GM23248 (cell line): Measurements from ENCODE around the gene PRDX2. TPM values are rescaled to one million over a fixed set of nuclear protein-coding genes. Genes with fewer than 3 reads are reported as not detected.

Experiments
- DNase-seq: peaks from one replicate; pipeline ENCODE4 v3.0.0-alpha.2; 2015
- H2AFZ ChIP-seq: fragments of 200-600 bp; sonication (generic); 2 replicates; pipeline ENCODE4 v1.6.1; 2016; ENCODE audit warnings: antibody characterized with exemption
- H3F3A ChIP-seq: fragments of 200-600 bp; sonication (generic); 2 replicates; pipeline ENCODE4 v1.6.1; 2016; ENCODE audit warnings: mild to moderate bottlenecking, antibody characterized with exemption, mixed run types; ENCODE audit not compliant: insufficient read depth
- H3K27ac ChIP-seq: fragments of 200-600 bp; sonication (generic); 2 replicates; pipeline ENCODE4 v1.5.1; 2016; ENCODE audit warnings: mild to moderate bottlenecking
- H3K27me3 ChIP-seq: fragments of 200-600 bp; sonication (generic); replicated peaks from 2 replicates; pipeline ENCODE4 v1.6.1; 2016; ENCODE audit warnings: mild to moderate bottlenecking; ENCODE audit not compliant: insufficient read depth
- H3K36me3 ChIP-seq: fragments of 200-600 bp; sonication (generic); 2 replicates; pipeline ENCODE4 v1.6.1; 2016; ENCODE audit warnings: low read depth, mild to moderate bottlenecking
- H3K4me1 ChIP-seq: fragments of 200-600 bp; sonication (generic); 2 replicates; pipeline ENCODE4 v1.6.1; 2016; ENCODE audit warnings: mild to moderate bottlenecking; ENCODE audit not compliant: insufficient read depth
- H3K4me2 ChIP-seq: fragments of 200-600 bp; sonication (generic); one replicate; pipeline ENCODE4 v1.6.1; 2016; ENCODE audit warnings: mild to moderate bottlenecking; ENCODE audit not compliant: unreplicated experiment
- H3K4me3 ChIP-seq: fragments of 200-600 bp; sonication (generic); 2 replicates; pipeline ENCODE4 v1.5.1; 2016; ENCODE audit warnings: mild to moderate bottlenecking
- H3K79me2 ChIP-seq: fragments of 200-600 bp; sonication (generic); 2 replicates; pipeline ENCODE4 v1.6.1; 2016; ENCODE audit warnings: mild to moderate bottlenecking; ENCODE audit not compliant: insufficient read depth
- H3K9ac ChIP-seq: fragments of 200-600 bp; sonication (generic); 2 replicates; pipeline ENCODE4 v1.6.1; 2016; ENCODE audit warnings: mild to moderate bottlenecking
- H3K9me2 ChIP-seq: fragments of 200-600 bp; sonication (generic); 2 replicates; pipeline ENCODE4 v1.6.1; 2016; ENCODE audit warnings: mixed run types, mild to moderate bottlenecking, moderate library complexity; ENCODE audit not compliant: insufficient read depth
- H3K9me3 ChIP-seq: fragments of 200-600 bp; sonication (generic); one replicate; pipeline ENCODE4 v1.6.1; 2017; ENCODE audit warnings: low read depth
- H4K20me1 ChIP-seq: fragments of 200-600 bp; sonication (generic); 2 replicates; pipeline ENCODE4 v1.6.0; 2016; ENCODE audit not compliant: insufficient read depth
- EZH2 ChIP-seq: fragments of 200-600 bp; sonication (generic); IDR thresholded peaks from 2 replicates; pipeline ENCODE4 v1.6.1; 2018; ENCODE audit warnings: antibody characterized with exemption, mild to moderate bottlenecking; ENCODE audit not compliant: insufficient read depth, poor library complexity, severe bottlenecking
- EZH2phosphoT487 ChIP-seq: fragments of 200-600 bp; sonication (generic); IDR thresholded peaks from 2 replicates; pipeline ENCODE4 v1.6.1; 2018; ENCODE audit warnings: antibody characterized with exemption, moderate library complexity, mild to moderate bottlenecking, low read depth; ENCODE audit not compliant: insufficient read depth
- WGBS, 2 experiments: methylation state at CpG; one replicate each; pipeline ENCODE4 v1.1.6; 2015 to 2017; ENCODE audit warnings: low lambda C conversion rate in 2 of 2, low coverage in 1 of 2; ENCODE audit errors: missing lambda C conversion rate in 2 of 2; 5-methylcytosine and 5-hydroxymethylcytosine counted together
- in situ Hi-C: fragments of 300-500 bp; cut with MboI; formaldehyde crosslinking; loops from 2 replicates; pipeline ENCODE4 v1.15.0; 2020
- polyA plus RNA-seq: library from polyadenylated mRNA; unstranded; fragments of >200 nt; fragmentation: Nextera tagmentation; extraction: Ambion mirVana; gene quantifications from 2 replicates; pipeline ENCODE4 v1.2.1, GENCODE V29; 2016
- total RNA-seq: library from RNA; depleted of rRNA; stranded (reverse); fragments of >200 nt; shearing (Covaris generic); gene quantifications from 2 replicates; pipeline ENCODE4 v1.2.3, GENCODE V29; 2014

PRDX2 gene
- total and polyA plus RNA-seq, 2 experiments from 2014 or later = 230 to 252 TPM

GRCh38 chr19:12793290-12794195, 8.1 kb downstream of the PRDX2 start:
- Histone ChIP-seq H3K9ac (peak overlapping the region; percentile 98), H2AFZ (no peak overlapping the region), H3K9me3 (no peaks in the 10 kb centered on the region), H3K36me3 (no peaks in the 10 kb centered on the region), H3K4me3 (peak overlapping the region; percentile 93), H3K27ac (peak overlapping the region; percentile 99), H4K20me1 (no peaks in the 10 kb centered on the region), H3F3A (peaks cover 48% of the 10 kb centered on the region), H3K9me2 (no peaks in the 10 kb centered on the region), H3K4me2 (peak overlapping the region; percentile 90), H3K79me2 (peaks cover 19% of the 10 kb centered on the region), H3K4me1 (peaks cover 27% of the 10 kb centered on the region), H3K27me3 (no peaks in the 10 kb centered on the region)
- TF ChIP-seq EZH2 = no peak
- TF ChIP-seq EZH2phosphoT487 = no peak
- DNase-seq = peak; percentile 95
- 1 to 2% methylated on average over 53 to 68 of the region's 81 CpGs for WGBS, 2 experiments
- in situ Hi-C loops = no loop called here

- no peaks in the 10 kb centered on the region for H4K20me1 ChIP-seq
Observed at GRCh38 chr19:12792853-12793289, 8.7 kb downstream of the PRDX2 start.

GRCh38 chr19:12792051-12792852, 9.3 kb downstream of the PRDX2 start:
- Histone ChIP-seq H3F3A (peaks cover 55% of the 10 kb centered on the region), H3K79me2 (peaks cover 19% of the 10 kb centered on the region), H4K20me1 (no peaks in the 10 kb centered on the region), H3K9me3 (no peaks in the 10 kb centered on the region), H3K4me2 (peak overlapping the region; percentile 90), H2AFZ (no peak overlapping the region), H3K4me1 (peaks cover 36% of the 10 kb centered on the region), H3K36me3 (no peaks in the 10 kb centered on the region), H3K4me3 (peak overlapping the region; percentile 93), H3K9ac (peak overlapping the region; percentile 98), H3K9me2 (no peaks in the 10 kb centered on the region), H3K27ac (peak overlapping the region; percentile 99), H3K27me3 (no peaks in the 10 kb centered on the region)
- 1% methylated on average over 68 to 82 of the region's 84 CpGs for WGBS, 2 experiments
- TF ChIP-seq EZH2 = no peak
- TF ChIP-seq EZH2phosphoT487 = no peak
- peak; percentile 77 for DNase-seq
- in situ Hi-C loops = no loop called here

More at GRCh38 chr19:12792853-12793289, 8.7 kb downstream of the PRDX2 start:
- TF ChIP-seq EZH2 (no peak), EZH2phosphoT487 (no peak)
- peak overlapping the region; percentile 93 for H3K4me3 ChIP-seq
- H3K27me3 ChIP-seq = no peaks in the 10 kb centered on the region
- H3K79me2 ChIP-seq = peaks cover 19% of the 10 kb centered on the region
- in situ Hi-C loops = no loop called here
- H3K4me2 ChIP-seq = peak overlapping the region; percentile 90
- 0 to 2% methylated on average over 19 to 22 of the region's 22 CpGs for WGBS, 2 experiments
- peaks cover 34% of the 10 kb centered on the region for H3K4me1 ChIP-seq
- no peak overlapping the region for H2AFZ ChIP-seq
- H3K9ac ChIP-seq = peak overlapping the region; percentile 98
- peak overlapping the region; percentile 99 for H3K27ac ChIP-seq
- peak; percentile 36 for DNase-seq
- H3K9me2 ChIP-seq = no peaks in the 10 kb centered on the region
- H3F3A ChIP-seq = peaks cover 54% of the 10 kb centered on the region
- no peaks in the 10 kb centered on the region for H3K36me3 ChIP-seq
- no peaks in the 10 kb centered on the region for H3K9me3 ChIP-seq

GRCh38 chr19:12791345-12792050, 10.1 kb downstream of the PRDX2 start, which contains the start of gene JUNB:
Gene JUNB (plus strand): TSS chr19:12791486. CDS start chr19:12791772, 286 bp downstream.
- in situ Hi-C loops = no loop called here
- 0 to 2% methylated on average over 50 to 68 of the region's 73 CpGs for WGBS, 2 experiments
- Histone ChIP-seq H3K27ac (peak within 1 kb of the TSS; percentile 99), H3K9me2 (no peaks in the 10 kb centered on the region), H4K20me1 (no peaks in the 10 kb centered on the region), H3K9me3 (no peaks in the 10 kb centered on the region), H2AFZ (no peak within 1 kb of the TSS), H3K27me3 (no peaks in the 10 kb centered on the region), H3F3A (peaks cover 49% of the 10 kb centered on the region), H3K4me1 (peaks cover 36% of the 10 kb centered on the region), H3K36me3 (no peaks in the 10 kb centered on the region), H3K4me2 (peak within 1 kb of the TSS; percentile 90), H3K4me3 (peak within 1 kb of the TSS; percentile 93), H3K9ac (peak within 1 kb of the TSS; percentile 98), H3K79me2 (peaks cover 19% of the 10 kb centered on the region)
- DNase-seq = peak; percentile 97
- TF ChIP-seq EZH2 = no peak
- no peak for TF ChIP-seq EZH2phosphoT487
